Subcutaneous adipose tissue (tissue), 4 donors: ENCODE measurements around the gene GRM7. TPM values are rescaled to one million over a fixed set of nuclear protein-coding genes. Genes with fewer than 3 reads are reported as not detected.

ENCODE experiments used
- CTCF ChIP-seq: fragments of 450-650 bp; IDR thresholded peaks from one replicate; pipeline ENCODE4 v1.5.1; 2016; ENCODE audit warnings: low read depth, mild to moderate bottlenecking, control low read depth, antibody characterized with exemption, moderate library complexity
- total RNA-seq, 4 donors: library from RNA; depleted of rRNA; stranded (reverse); fragments of >200 nt; gene quantifications; one replicate each; pipeline ENCODE4 v1.1.0, GENCODE V29; 2016

The GRM7 gene
- total RNA-seq, 4 donors from 2014 or later, result 0.16 to 1.2 (median 0.90) TPM

- TF ChIP-seq CTCF, result no peak
Measured at GRCh38 chr3:7401418-7401817, 540.5 kb downstream of the GRM7 start.

- TF ChIP-seq CTCF, result no peak
Measured at GRCh38 chr3:7407107-7407506, 546.2 kb downstream of the GRM7 start.

- no peak for TF ChIP-seq CTCF
Measured at GRCh38 chr3:7410782-7411181, 549.9 kb downstream of the GRM7 start.

GRCh38 chr3:7421065-7421464, 560.1 kb downstream of the GRM7 start:
- no peak for TF ChIP-seq CTCF

- TF ChIP-seq CTCF, result no peak
Measured at GRCh38 chr3:7423036-7423435, 562.1 kb downstream of the GRM7 start.

GRCh38 chr3:7423995-7424394, 563.1 kb downstream of the GRM7 start:
- no peak for TF ChIP-seq CTCF

- TF ChIP-seq CTCF, result no peak
Measured at GRCh38 chr3:7428206-7428718, 567.3 kb downstream of the GRM7 start.
